HepG2 (cell line): ENCODE data around the gene RBCK1. TPM values are rescaled to one million over a fixed set of nuclear protein-coding genes. Genes with fewer than 3 reads are reported as not detected.

ENCODE experiments used
- AKAP8 ChIP-seq: sonication (generic); formaldehyde crosslinking; IDR thresholded peaks from 2 replicates; pipeline ENCODE4 v1.5.1; 2020; ENCODE audit warnings: mild to moderate bottlenecking, missing genetic modification reagents
- BCL6 ChIP-seq: IDR thresholded peaks from 2 replicates; pipeline ENCODE4 v1.6.1; 2016; ENCODE audit warnings: missing genetic modification reagents, missing compliant biosample characterization
- IKZF5 ChIP-seq: IDR thresholded peaks from 2 replicates; pipeline ENCODE4 v1.6.1; 2018; ENCODE audit warnings: missing genetic modification reagents, mild to moderate bottlenecking, missing compliant biosample characterization
- LRRFIP1 ChIP-seq: sonication (generic); formaldehyde crosslinking; conservative IDR thresholded peaks from 2 replicates; pipeline ENCODE4 v1.4.0; 2020; ENCODE audit warnings: missing genetic modification reagents
- PHF20 ChIP-seq: sonication (generic); formaldehyde crosslinking; IDR thresholded peaks from 2 replicates; pipeline ENCODE4 v1.5.0; 2020; ENCODE audit warnings: mild to moderate bottlenecking, missing genetic modification reagents
- SALL1 ChIP-seq: sonication (generic); formaldehyde crosslinking; IDR thresholded peaks from 2 replicates; pipeline ENCODE4 v1.8.0; 2022; ENCODE audit warnings: mild to moderate bottlenecking, missing genetic modification reagents
- TFDP2 ChIP-seq: sonication (generic); formaldehyde crosslinking; IDR thresholded peaks from 2 replicates; pipeline ENCODE4 v1.4.0; 2020; ENCODE audit warnings: missing genetic modification reagents
- ZBTB33 ChIP-seq: sonication (generic); formaldehyde crosslinking; IDR thresholded peaks from 2 replicates; pipeline ENCODE4 v1.4.0; 2020; ENCODE audit warnings: missing genetic modification reagents
- ZBTB43 ChIP-seq: sonication (generic); formaldehyde crosslinking; conservative IDR thresholded peaks from 2 replicates; pipeline ENCODE4 v1.4.0; 2020; ENCODE audit warnings: missing genetic modification reagents
- ZHX2 ChIP-seq, 2 experiments: sonication (generic) in 1 of 2; formaldehyde crosslinking in 1 of 2; IDR thresholded peaks; 2 replicates each; pipeline versions ENCODE4 v1.6.1 to v1.9.0; 2014 to 2022; ENCODE audit warnings: antibody characterized with exemption in 1 of 2, borderline replicate concordance in 1 of 2, inconsistent platforms in 1 of 2, low read depth in 1 of 2, missing genetic modification reagents in 1 of 2
- ZNF446 ChIP-seq: sonication (generic); formaldehyde crosslinking; IDR thresholded peaks from 2 replicates; pipeline ENCODE4 v1.5.0; 2020; ENCODE audit warnings: mild to moderate bottlenecking, missing genetic modification reagents
- ZNF558 ChIP-seq: sonication (generic); formaldehyde crosslinking; IDR thresholded peaks from 2 replicates; pipeline ENCODE4 v1.9.0; 2022; ENCODE audit warnings: mild to moderate bottlenecking, missing genetic modification reagents, borderline replicate concordance
- polyA plus RNA-seq, 8 experiments: library from polyadenylated mRNA; depleted of rRNA in 3 of 8; stranded (reverse) in 7 of 8; unstranded in 1 of 8; fragments of >200 nt; fragmentation: Illumina TruSeq in 4 of 8; extraction: Trizol in 4 of 8; gene quantifications; 2 replicates each; pipeline versions ENCODE4 v1.2.1 to v1.2.3, GENCODE V29; 2011 to 2016; ENCODE audit warnings: low read depth in 4 of 8, missing spikeins in 1 of 8, mixed read lengths in 1 of 8; ENCODE audit not compliant: insufficient read depth in 1 of 8
- total RNA-seq, 5 experiments: library from RNA; depleted of rRNA; stranded (reverse); fragments of >200 nt; fragmentation: Illumina TruSeq; extraction: Trizol; gene quantifications; 2 replicates each; pipeline ENCODE4 v1.2.3, GENCODE V29; 2016; ENCODE audit warnings: low read depth in 1 of 5

The RBCK1 gene
- total and polyA plus RNA-seq, 2 of the 13 experiments (the other 11 are each of a cell fraction or from before 2014, with no cell fraction given), result 149 to 215 TPM

GRCh38 chr20:373171-373890 is 34.8 kb upstream of the RBCK1 start (continued):
- TF ChIP-seq IKZF5 (CRISPR knock-in tag) (no peak; the same call in 1 of the 2 replicates), AKAP8 (no peak), ZBTB43 (CRISPR knock-in tag) (no peak), ZBTB33 (peak; percentile 98), ZNF446 (CRISPR knock-in tag) (no peak), PHF20 (CRISPR knock-in tag) (no peak), BCL6 (peak; percentile 44; the same call in 1 of the 2 replicates), SALL1 (no peak), ZNF558 (CRISPR knock-in tag) (no peak), ZHX2 (IDR thresholded peaks at IDR 0.05; ENCODE audit: low read depth) (no peak), ZHX2 (CRISPR knock-in tag; IDR thresholded peaks at IDR 0.05; ENCODE audit: borderline replicate concordance) (no peak), LRRFIP1 (CRISPR knock-in tag) (no peak), TFDP2 (CRISPR knock-in tag) (no peak)
